GM19023 (cell line): ENCODE measurements around the gene NUP54.

Experiments used
- ATAC-seq: cut with Tn5 transposase; IDR thresholded peaks from one replicate; pipeline ENCODE4 v1.9.1; 2021; ENCODE audit warnings: mild to moderate bottlenecking, moderate library complexity; ENCODE audit not compliant: unreplicated experiment

The NUP54 gene

GRCh38 chr4:76074468-76074867, 73.7 kb downstream of the NUP54 start, which contains the start of gene ART3:
Gene ART3 (plus strand): TSS chr4:76074709. CDS start chr4:76075890, 1,181 bp downstream.
- ATAC-seq, result no peak

GRCh38 chr4:76072760-76073159, 75.4 kb downstream of the NUP54 start:
- ATAC-seq, result no peak

DNA sequence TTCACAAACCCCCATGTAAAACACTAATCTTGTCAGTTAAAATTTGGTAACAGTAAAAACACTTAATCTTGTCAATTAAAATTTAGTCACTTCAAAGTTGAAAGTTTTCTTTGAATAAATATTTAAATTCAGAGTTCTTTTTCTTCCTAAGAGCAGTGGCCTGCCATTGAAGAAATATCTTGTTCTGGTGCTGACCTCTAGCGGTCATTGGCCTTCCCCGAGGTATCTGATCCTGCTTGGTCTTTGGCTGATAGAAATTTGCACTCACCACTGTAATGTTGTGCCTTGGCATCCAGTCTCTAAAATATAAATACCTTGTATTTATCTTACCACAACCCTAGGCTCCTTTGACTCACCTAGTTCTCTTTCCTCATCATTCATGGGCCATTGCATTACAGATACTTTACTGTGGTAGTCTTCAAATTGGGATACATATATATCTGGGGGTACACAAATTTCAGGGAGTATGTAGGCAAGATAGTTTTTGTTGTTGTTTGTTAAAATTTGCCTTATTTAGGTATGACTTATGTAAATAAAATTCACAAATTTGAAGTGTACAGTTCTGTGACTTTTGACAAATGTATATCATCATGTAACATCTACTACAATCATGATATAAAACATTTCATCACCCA, 80.4 kb downstream of the NUP54 start:
- no peak for ATAC-seq

GRCh38 chr4:76066546-76066945, 81.7 kb downstream of the NUP54 start:
- no peak for ATAC-seq
